Activated effector memory CD4-positive, alpha-beta T cell treated with Interleukin-2 at 50 U/mL for 16 hours (primary cell): ENCODE results near the gene CHAT.

ENCODE experiments used
- DNase-seq: peaks from one replicate; pipeline ENCODE4 v3.0.0-alpha.2; 2020

CHAT gene

DNA sequence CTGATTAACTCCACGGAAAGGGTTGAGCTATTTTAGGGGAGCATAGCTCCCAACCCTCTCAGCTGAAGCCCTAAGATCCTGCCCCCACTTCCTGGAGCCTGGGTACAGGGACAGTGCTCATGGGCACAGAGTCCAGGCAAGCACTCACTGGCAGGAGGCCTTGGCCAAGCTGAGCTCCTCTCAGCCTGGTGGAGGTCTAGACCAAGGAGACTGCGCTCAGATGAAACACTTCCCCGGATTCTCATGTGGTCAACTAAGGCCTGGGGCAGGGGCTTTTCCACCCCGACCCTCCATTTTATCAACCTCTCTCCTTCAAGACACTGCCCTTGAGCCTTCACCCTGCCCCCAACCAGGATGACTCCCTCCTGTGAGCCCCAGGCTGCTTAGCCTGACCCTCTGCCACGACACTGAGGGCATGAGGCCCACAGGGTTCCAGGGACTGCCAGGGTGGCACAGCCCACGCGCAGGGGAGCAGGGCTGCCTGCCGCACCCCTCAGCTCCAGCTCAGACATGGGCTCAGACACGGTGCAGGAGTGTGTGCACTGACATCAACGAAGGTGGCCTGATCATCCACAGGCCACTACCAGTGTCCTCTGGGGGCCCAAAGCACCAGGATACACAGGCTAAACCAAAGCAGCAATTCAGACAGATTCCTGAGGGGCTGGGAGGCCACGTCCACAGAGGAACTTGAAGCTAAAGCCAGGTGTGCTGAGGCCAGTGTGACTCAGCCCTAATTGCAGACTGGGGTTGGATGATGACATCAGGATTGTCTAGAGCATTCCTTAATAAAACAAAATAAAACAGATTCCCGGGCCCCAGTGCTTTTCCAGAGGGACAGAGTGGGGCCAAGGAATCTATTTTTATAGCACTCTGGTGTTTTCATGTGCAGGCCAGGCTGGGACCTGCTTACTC lies 18.8 kb downstream of the CHAT start:
- DNase-seq, result no peak

DNA sequence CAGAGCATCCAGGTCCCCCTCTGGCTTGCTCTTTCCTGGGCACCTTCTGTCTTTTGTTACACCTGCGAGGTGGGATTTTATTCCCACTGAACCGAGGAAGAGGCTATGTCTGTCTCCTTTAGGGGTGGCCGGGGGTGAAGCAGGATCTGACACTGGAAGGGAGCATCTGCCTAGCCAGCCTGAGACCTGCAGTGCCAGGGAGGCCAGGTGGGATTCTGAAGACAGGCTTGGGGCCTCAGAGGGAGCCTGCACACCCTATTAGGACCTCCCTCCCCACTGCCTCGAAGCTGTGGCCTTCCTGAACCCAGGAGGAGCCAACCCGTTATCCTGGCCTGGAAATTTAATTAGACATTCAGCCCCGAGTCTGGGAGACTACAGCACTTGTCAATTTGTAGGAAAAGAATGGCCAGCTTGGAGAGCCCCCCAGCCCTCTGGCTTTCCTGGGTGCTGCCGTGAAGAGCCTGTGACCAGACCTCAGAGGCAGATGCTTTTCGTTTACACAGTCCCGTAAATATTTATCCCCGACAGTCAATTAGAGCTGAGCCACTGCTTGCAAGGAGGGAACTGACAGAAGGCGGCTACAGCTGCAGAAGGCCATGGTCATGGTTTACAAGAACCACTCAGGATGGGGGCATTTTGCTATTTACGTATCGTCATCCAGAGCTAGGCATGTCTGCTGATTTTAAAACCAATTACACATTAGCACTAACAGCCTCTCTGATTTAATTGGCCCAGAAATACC lies 19.7 kb downstream of the CHAT start:
- DNase-seq, result no peak

DNA sequence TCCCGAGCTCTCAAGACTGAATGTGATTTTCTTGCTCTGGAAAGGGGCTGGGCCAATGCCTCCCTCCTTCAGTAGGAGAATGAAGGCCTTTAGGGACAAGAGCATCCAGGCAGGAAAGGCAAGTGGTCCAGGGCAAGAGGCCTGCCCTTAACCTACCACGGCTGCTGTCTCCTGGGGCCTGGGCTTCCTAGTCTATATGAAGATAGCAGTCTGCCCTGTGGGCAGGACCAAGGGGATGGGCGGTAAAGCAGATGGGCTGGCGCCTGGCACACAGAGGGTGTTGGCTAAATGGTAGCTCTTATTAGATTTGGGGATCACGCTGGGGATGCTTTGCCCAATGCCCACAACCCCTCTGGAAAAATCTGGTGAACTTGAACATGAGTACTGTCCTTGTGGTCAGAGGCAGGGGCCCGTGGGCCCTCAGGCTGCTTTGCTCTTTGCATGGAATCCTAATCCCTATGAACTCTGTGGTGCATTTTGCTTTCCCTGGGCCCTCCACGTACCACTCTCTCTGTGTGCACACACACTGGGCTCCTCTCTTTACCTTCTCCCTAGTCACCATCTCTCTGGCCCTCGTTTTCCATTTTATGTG lies 20.3 kb downstream of the CHAT start:
- DNase-seq, result no peak

DNA sequence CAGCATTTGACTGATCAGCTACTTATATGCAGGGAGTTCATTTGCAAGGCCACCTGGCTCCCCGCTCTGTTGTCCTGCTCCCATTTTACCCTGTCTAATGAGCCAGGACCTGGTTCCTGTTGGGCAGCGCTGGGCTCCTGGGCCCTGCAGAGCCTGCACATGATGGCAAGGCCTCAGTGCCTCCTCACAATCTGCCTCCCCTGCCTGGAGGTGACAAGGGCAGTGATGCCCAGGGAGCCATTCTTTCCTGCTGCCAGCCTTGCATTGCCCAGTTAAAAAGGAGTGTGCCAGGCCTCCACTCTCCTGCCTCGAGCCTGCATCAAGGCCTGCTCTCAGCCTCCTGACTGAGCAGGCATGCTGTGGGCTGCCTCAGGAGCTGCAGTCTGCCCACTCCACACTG lies 28.5 kb downstream of the CHAT start:
- no peak for DNase-seq

DNA sequence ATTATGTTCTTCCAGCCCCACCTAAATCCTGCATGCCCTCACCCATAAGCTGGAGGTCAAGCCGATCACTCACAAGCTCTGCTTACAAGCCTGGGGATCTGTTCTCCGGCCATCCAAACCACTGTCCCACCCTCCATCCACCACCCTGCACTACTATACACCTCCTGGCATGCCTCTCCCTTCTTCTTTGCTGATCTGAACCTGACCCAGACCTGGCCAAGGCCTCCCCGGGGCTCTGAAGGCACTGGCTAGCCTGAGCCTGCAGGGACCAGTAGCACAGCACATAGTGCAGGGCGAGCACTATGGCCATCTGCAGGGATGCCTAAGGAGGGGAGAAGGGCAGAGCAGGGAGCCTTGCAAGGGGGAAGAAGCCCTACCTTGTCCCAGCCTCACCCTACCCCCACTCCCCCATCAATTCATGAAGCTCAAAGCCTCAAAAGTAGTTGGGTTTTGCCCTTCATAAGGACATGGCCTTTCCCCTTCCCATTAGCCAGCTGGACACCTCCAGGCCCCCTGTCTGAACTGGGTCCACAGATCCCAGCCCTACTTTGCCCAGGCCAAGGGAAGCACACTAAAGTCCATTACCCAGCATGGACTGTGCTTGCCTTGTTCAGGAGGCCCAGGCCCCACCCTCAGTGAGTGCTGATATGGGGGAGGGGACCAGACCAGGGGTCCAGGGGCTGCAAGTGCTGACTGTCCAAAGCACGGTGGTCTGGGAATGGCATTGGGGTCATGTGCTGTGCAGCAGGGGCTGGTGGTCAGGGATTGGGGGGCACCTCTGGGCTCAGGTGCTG lies 29.6 kb downstream of the CHAT start:
- no peak for DNase-seq

DNA sequence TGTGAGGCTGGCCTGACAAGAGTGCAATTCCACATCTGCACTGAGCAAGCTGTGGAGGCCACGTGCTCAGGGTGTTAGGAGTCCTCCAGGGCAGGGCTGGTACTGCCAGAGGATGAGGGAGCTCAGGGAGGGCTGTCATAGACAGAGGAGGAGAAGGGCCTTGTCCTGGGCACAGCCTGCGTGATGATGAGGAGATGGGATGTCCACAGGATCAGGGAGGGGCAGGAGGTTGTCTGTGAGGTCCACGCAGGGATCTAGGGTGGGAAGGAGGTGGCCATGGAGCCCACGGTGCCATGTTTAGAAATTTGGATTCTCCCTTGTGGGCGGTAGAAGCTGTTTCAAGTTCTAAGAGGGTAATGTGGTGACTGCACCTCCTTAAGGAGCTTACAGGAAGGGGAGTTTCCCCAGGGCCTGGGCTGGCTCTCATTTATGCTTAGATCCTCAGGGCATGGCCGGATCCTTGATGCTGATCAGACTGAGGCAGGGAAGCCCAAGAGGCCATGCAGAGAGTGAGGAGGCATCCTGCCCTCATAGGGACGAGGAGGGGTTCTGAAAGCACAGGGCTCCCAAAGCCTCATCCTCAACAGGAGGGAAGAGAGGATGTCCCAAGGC lies 30.3 kb downstream of the CHAT start:
- no peak for DNase-seq

DNA sequence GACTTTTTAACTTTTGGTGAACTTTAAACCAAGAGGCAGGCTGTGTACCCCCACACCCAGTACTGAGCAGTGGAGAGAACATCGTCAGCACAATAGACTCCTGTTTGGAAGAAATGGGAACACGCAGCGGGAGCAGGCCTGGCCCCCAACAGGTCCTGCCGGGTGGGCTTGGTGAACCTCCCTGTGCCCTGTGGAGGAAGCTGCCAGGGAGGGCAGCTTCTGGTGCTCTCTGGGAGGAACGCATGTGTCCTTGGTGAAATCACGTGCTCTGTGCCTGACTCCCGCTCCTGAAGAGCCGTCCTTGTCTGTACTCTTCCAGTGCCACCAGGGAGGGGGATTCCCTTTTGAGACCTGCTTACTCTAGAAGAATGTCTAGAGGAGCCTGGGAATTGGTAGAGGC lies 31.6 kb downstream of the CHAT start:
- no peak for DNase-seq

DNA sequence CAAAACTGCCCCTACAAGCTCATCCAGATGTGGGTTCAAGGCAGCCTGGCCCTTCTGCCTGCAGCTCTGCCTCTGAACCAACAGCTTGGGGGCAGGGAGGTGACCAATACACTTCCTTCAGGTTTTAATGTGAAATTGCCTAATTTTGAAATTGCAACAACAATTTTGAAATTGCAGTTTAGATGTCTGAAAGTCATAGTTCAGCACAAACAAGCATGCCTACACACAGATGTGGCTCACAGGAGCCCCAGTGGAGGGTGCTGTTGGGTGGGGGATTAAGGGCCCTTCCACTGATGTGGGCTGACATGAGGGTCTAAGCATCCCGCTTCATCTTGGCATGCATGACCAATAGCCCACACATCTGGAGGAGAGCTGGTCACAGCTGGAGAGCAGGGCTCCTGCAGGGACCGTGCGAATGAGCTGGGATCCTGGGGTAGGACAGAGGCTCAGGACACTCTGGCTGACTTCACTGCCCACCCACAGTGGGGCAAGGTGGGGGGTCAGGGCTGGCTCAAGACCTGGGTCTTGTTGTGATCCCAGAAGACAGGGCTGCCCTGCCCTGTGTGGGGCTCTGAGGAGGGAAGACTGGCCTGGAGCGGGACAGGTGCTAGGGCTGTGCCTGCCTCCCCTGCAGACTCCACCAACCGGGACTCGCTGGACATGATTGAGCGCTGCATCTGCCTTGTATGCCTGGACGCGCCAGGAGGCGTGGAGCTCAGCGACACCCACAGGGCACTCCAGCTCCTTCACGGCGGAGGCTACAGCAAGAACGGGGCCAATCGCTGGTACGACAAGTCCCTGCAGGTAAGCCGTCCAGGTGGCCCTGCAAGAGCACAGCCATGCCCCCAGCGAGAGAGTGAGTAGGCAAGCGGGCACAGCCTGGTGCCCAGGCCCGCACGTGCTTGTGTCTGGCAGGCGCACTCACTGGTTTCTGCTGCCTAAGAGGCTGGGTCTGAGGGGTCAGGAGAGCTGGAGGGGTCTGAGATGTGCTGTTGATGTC lies 32.3 kb downstream of the CHAT start:
- no peak for DNase-seq

DNA sequence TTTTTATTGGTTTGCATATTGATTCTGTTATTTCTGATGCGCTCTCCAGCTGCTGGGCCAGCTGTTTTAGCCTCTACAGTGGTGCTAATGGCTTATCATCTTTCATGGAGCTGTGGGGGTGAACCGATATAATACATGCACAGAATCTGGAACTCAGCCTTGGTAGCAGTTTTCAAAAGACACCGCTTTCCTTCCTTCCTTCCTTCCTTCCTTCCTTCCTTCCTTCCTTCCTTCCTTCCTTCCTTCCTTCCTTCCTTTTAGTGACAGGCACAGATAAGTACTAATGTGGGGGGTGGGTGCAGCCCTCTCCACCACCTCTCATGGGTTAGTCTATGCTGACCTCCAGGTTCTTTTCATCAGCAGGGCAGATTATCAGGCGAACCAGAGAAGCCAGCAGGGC lies 33.7 kb downstream of the CHAT start:
- no peak for DNase-seq

DNA sequence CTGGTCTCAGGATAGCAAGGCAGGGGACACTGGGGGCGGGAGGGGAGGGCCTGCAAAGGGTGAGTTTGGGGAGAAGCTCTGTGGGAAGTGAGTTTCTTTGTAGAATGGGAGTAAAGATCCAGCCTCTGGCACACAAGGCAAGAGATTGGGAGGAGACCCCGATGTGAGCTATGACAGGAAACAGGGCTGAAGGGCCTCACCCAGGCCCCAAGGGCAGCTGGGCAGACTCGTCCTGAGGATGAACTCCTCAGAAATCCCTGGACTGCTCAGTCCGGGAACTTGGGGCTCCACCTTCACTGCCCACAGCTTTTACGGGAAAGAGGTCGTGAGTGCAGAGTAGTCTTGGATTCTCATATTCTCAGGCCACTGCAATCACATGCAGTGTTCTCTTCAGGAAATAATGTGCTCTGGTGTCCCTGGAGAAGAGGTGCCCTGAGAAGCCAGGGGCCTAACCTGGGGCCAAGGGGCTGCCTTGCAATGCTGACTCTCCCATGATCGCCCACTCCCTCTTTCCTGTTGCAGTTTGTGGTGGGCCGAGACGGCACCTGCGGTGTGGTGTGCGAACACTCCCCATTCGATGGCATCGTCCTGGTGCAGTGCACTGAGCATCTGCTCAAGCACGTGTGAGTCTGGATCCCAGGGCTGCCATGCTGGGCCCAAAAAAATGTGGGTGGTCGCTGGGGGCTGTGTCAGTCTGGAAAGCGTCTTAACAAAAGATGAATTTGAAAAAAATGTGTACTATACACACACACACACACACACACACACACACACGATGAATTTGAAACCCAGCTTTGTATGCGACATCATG lies 34.4 kb downstream of the CHAT start:
- no peak for DNase-seq

DNA sequence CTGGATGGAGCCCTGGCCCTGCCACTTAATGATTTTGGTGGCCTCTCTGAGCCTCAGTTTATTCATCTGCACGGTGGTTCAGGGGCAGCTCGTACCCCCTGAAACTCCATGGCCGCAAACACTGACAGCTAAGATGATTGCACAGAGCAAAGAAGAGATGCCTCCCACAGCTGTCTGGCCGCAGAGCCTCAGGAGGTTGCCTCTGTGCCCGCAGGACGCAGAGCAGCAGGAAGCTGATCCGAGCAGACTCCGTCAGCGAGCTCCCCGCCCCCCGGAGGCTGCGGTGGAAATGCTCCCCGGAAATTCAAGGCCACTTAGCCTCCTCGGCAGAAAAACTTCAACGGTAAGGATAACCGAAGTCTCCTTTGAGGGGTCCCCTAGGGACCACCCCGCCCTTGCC lies 35.5 kb downstream of the CHAT start:
- DNase-seq, result no peak

DNA sequence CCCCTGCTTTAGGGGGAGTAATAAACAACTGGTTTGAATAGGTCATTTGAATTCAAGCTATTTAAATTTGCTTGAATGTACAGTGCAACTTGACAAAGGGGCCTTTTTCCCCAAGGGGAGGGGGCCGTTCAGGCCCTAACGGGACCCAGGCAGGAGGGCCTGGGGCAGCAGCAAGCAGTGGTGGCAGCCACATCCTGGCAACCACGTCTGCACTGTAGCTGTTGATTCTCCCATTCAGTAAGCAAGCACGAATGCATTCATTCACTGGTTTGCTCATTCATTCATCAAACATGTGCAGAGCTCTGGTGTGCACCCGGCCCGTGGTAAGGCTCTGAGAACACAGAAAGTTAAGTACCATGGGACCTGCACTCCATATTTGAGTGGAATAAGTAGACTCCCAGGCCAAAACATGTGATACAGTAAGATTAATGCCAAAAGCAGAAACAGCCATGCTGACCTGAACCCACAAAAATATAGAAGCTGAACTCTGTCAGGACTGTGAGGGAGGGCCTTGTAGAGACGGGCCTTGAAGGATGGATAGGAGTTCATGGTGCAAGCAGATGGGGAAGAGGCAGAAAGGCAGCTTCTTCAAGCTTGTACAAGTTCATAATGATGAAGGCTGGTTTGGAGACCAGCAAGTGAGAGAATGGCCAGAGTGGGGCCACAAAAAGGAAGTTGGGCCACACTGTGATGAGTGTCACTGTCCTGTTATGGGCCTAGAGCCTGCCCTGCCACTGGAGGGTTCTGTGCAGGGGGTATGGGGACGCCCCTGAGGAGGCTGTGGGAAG lies 36.3 kb downstream of the CHAT start:
- DNase-seq, result no peak

DNA sequence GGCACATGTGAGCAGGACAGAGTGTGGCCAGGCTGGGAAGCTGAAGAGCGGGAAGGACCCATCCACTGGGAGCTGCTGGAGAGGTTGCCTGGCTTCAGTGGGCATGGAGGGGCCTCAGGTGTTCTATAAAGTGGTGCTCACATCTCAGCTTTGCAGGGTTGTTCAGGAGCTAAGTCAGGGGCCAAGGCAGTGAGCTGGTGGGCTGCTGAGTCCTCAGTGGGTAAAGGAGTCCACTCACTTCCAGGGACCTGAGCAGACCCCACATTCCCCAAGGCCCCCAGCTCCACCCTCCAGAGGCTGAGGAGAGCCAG lies 36.8 kb downstream of the CHAT start:
- DNase-seq, result no peak

DNA sequence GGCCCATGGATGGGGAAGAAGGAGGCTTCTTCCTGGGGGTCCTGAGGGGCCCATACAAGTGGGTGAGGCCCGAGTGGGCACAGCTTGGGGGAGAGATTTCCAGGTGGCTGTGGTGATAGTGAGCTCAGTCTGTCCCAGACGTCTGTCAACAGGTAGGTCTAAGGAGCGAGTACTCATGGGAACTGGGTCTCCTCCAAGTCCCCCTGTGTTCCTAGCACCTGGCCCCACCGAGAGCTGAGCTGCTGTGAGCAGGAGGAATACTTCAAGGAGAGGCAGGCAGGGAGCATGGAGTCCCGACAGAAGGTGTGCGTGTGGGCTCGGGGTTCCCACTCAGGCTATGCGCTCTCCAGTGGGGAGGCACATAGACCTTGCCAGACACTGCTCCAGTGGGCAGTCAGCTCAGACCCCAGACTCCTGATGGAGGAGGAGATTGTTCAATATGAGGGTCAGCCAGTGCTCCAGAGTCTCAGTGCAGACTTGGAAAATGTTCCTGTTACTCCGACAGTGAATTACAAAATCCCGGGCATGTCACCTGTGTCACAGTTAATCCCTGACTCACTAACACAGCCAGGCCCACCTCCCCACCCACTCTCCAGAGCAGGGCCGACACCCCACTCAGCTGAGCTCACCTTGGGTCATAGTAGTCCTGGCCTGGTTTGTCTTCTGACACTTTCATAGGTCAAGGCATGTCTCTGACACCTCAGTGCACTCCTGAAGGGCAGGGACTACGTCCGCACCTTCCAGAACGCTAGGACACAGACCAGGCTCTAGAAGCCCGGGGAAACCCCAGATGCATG lies 37.4 kb downstream of the CHAT start:
- no peak for DNase-seq

DNA sequence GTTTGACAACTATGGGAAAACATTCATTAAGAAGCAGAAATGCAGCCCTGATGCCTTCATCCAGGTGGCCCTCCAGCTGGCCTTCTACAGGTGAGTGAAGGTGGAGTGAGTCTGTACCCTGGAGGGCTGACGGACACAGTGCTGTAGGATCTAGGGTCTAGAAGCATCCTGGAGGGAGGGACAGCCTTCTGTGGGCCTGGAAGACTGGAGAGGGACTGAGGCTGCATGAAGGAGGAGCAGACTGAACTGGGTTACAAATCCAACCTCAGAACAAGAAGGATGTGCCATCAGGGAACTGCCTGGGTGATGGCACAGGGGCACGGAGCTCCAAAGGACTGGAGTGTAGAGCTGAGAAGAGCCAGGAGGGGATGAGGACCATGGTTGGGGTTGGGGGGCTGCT lies 38.1 kb downstream of the CHAT start:
- no peak for DNase-seq

DNA sequence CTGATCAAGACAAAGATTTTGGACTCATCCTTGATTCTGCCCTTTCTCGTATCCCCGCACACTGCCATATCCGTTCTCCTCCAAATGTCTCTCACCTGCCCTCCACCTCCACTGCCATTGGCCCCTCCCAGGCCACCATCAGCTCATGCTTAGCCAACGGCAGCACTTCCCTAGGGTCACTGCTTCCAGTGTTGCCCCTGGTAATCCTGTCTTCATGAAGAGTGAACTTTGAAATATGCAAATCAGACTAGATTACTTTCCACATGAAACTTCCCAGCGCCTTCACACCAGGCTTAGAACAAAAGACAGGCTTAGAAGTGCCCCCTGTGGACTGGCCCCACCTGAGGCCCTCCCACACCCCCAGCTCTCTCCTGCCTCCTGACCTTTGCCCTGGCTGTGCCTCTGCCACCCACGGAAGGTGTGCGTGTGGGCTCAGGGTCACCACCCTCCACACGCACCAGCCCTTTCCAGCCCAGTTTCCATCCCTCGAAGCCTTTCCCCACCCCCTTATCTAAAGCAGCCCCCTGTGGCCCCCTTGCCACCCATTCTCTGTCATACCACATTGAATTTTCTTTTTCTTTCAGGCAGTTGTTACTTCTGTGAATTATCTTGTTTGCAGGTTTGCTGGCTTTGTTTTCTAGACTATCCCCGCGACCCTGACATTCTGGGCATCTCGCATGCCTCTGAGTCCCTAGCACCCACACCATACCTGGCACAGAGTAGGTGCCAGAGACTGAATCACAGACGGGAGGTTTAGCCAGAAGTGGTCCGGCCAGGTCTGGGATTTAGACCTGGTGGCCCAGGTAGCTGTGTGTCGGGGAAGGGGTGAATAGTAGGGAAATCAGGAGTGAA lies 38.8 kb downstream of the CHAT start:
- no peak for DNase-seq

DNA sequence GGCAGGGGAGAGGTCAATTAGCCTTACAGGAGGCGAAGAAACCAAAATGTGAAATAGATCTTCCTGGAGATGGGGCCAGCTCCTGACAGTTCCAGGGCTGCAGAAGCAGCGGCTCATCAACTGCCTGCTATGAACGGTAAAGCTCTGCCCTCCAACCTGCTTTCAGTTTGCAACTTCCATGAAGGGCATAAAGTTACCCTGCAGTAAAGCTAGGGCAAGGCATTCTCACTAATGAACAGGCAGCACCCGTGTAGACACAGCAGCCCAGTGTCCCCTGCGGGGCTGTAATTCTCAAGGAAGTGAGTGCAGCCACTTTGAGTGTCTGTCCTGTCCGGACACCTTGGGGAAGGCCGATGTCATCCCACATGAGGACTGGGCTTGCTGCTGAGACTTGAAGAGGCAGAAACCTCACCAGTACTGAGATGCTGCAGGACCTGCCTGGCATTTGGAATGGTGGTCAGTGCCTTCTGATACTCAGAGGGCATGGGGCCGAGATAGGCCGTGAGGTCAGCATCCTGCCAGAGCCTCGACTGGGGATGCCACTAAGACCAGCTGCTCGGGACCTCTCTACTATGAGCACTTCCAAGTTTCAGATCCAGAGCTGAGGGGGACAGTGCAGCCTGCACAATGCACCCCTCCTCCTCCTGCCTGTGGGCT lies 39.6 kb downstream of the CHAT start:
- DNase-seq, result no peak
